Activated CD4-positive, alpha-beta T cell treated with anti-CD3 and anti-CD28 coated beads, Interleukin-2, Interleukin-6, amounts not matched to agents 100 ng/mL and 50 ng/mL, durations not matched to agents 16 hours and 8 hours (primary cell): Measurements from ENCODE around the gene RAD51AP1.

Experiments
- DNase-seq: peaks from one replicate; pipeline ENCODE4 v3.0.0-alpha.2; 2020

RAD51AP1 gene

GRCh38 chr12:4603421-4603820 lies 64.7 kb downstream of the RAD51AP1 start:
- no peak for DNase-seq

- no peak for DNase-seq
Observed at GRCh38 chr12:4603946-4604345, 65.3 kb downstream of the RAD51AP1 start.

- peak; percentile 92 for DNase-seq
Observed at GRCh38 chr12:4604684-4605193, 66.0 kb downstream of the RAD51AP1 start.

- no peak for DNase-seq
Observed at GRCh38 chr12:4607056-4607455, 68.4 kb downstream of the RAD51AP1 start.

GRCh38 chr12:4609071-4609470 lies 70.4 kb downstream of the RAD51AP1 start:
- DNase-seq: no peak
